Hematopoietic multipotent progenitor cell treated with erythropoietin and hydrocortisone succinate and interleukin-3 and kit ligand, for 15 days (in vitro differentiated cells): ENCODE data around the gene PNPT1.
"Not testable (repeated sequence)": the region's sequence is repeated elsewhere in the genome, so short reads cannot be mapped to it uniquely, and the experiment has no call there.

Experiments used
- DNase-seq: peaks from one replicate; pipeline ENCODE4 v3.0.0-alpha.2; 2015; ENCODE audit warnings: low spot score

Gene PNPT1

GRCh38 chr2:55596795-55597194, 96.8 kb downstream of the PNPT1 start:
- DNase-seq: not testable (repeated sequence)

GRCh38 chr2:55595536-55595935, 98.1 kb downstream of the PNPT1 start:
- DNase-seq: no peak

- DNase-seq: no peak
Observed at GRCh38 chr2:55592130-55592529, 101.5 kb downstream of the PNPT1 start.

GRCh38 chr2:55590810-55591440, 102.7 kb downstream of the PNPT1 start:
- DNase-seq: peak; percentile 46

GRCh38 chr2:55585451-55586080, 108.1 kb downstream of the PNPT1 start:
- no peak for DNase-seq
